GM23338 (cell line): ENCODE results near the gene PCSK2. TPM values are rescaled to one million over a fixed set of nuclear protein-coding genes. Genes with fewer than 3 reads are reported as not detected.
"Not testable (repeated sequence)": the region's sequence is repeated elsewhere in the genome, so short reads cannot be mapped to it uniquely, and the experiment has no call there.

Experiments used
- ATAC-seq: fragments of 200-7000 bp; cut with Tn5 transposase; 3 replicates; pipeline ENCODE4 v1.9.1; 2020
- DNase-seq: peaks from one replicate; pipeline ENCODE4 v3.0.0-alpha.2; 2015; ENCODE audit warnings: low spot score
- H2AFZ ChIP-seq: fragments of 200-600 bp; sonication (generic); 2 replicates; pipeline ENCODE4 v1.8.0; 2016; ENCODE audit warnings: antibody characterized with exemption, mild to moderate bottlenecking, moderate library complexity
- H3F3A ChIP-seq: fragments of 200-600 bp; sonication (generic); replicated peaks from 2 replicates; pipeline ENCODE4 v1.8.0; 2017; ENCODE audit warnings: antibody characterized with exemption, mixed run types, low read depth
- H3K27ac ChIP-seq: fragments of 200-600 bp; sonication (generic); 2 replicates; pipeline ENCODE4 v1.6.1; 2016; ENCODE audit warnings: low read depth
- H3K27me3 ChIP-seq: fragments of 200-600 bp; sonication (generic); 2 replicates; pipeline ENCODE4 v1.8.0; 2016; ENCODE audit warnings: mild to moderate bottlenecking, mixed run types, moderate library complexity; ENCODE audit not compliant: insufficient read depth
- H3K36me3 ChIP-seq: fragments of 200-600 bp; sonication (generic); 2 replicates; pipeline ENCODE4 v1.8.0; 2016; ENCODE audit warnings: mild to moderate bottlenecking; ENCODE audit not compliant: insufficient read depth
- H3K4me1 ChIP-seq: fragments of 200-600 bp; sonication (generic); 2 replicates; pipeline ENCODE4 v1.8.0; 2016; ENCODE audit warnings: mild to moderate bottlenecking, moderate library complexity; ENCODE audit not compliant: insufficient read depth
- H3K4me2 ChIP-seq: fragments of 200-600 bp; sonication (generic); 2 replicates; pipeline ENCODE4 v1.7.1; 2017; ENCODE audit warnings: mixed run types
- H3K4me3 ChIP-seq: fragments of 200-600 bp; sonication (generic); 2 replicates; pipeline ENCODE4 v1.6.1; 2016; ENCODE audit warnings: mixed run types
- H3K79me2 ChIP-seq: fragments of 200-600 bp; sonication (generic); replicated peaks from 2 replicates; pipeline ENCODE4 v1.8.0; 2017; ENCODE audit warnings: mild to moderate bottlenecking; ENCODE audit not compliant: insufficient read depth
- H3K9me2 ChIP-seq: fragments of 200-600 bp; sonication (generic); 2 replicates; pipeline ENCODE4 v1.8.0; 2017; ENCODE audit not compliant: insufficient read depth
- H4K20me1 ChIP-seq: fragments of 200-600 bp; sonication (generic); replicated peaks from 2 replicates; pipeline ENCODE4 v1.8.0; 2017; ENCODE audit warnings: mild to moderate bottlenecking; ENCODE audit not compliant: insufficient read depth
- H3K27ac Mint-ChIP-seq: 2 replicates; pipeline ENCODE4 v1.8.0; 2020; ENCODE audit warnings: inconsistent platforms, mild to moderate bottlenecking, moderate library complexity, mixed read lengths
- H3K27me3 Mint-ChIP-seq: 3 replicates; pipeline ENCODE4 v1.8.0; 2022; ENCODE audit warnings: low read depth, mild to moderate bottlenecking, moderate library complexity, mixed read lengths, inconsistent platforms; ENCODE audit not compliant: insufficient read depth, poor library complexity
- H3K36me3 Mint-ChIP-seq: 3 replicates; pipeline ENCODE4 v1.8.0; 2021; ENCODE audit warnings: low read depth, mild to moderate bottlenecking, inconsistent platforms, moderate library complexity, mixed read lengths
- H3K4me1 Mint-ChIP-seq: 3 replicates; pipeline ENCODE4 v1.8.0; 2020; ENCODE audit warnings: mild to moderate bottlenecking, inconsistent platforms, mixed read lengths
- H3K4me3 Mint-ChIP-seq: 3 replicates; pipeline ENCODE4 v1.8.0; 2021; ENCODE audit warnings: moderate library complexity, mild to moderate bottlenecking, inconsistent platforms, mixed read lengths
- H3K9me3 Mint-ChIP-seq: 3 replicates; pipeline ENCODE4 v1.8.0; 2020; ENCODE audit warnings: moderate library complexity, mild to moderate bottlenecking, inconsistent platforms, mixed read lengths
- JUNB ChIP-seq: IDR thresholded peaks from one replicate; pipeline ENCODE4 v1.6.1; 2016; ENCODE audit warnings: antibody characterized with exemption; ENCODE audit not compliant: unreplicated experiment
- polyA plus RNA-seq: library from polyadenylated mRNA; unstranded; fragments of >200 nt; fragmentation: Nextera tagmentation; extraction: Ambion mirVana; gene quantifications from 2 replicates; pipeline ENCODE4 v1.2.1, GENCODE V29; 2016
- total RNA-seq: library from RNA; depleted of rRNA; stranded (reverse); fragments of >200 nt; shearing (Covaris generic); gene quantifications from 2 replicates; pipeline ENCODE4 v1.2.3, GENCODE V29; 2014
- TF ChIP-seq, protein P1 (sequence below): IDR thresholded peaks from one replicate; pipeline ENCODE4 v1.6.1; 2018; ENCODE audit warnings: antibody characterized with exemption; ENCODE audit not compliant: unreplicated experiment

The PCSK2 gene
- total and polyA plus RNA-seq, 2 experiments from 2014 or later: 0.37 to 1.1 TPM

- H3F3A ChIP-seq: no peaks in the 10 kb centered on the region
- H3K4me1 Mint-ChIP-seq: no peaks in the 10 kb centered on the region
- H3K79me2 ChIP-seq: no peaks in the 10 kb centered on the region
- no peaks in the 10 kb centered on the region for H4K20me1 ChIP-seq
- TF ChIP-seq, protein P1, sequence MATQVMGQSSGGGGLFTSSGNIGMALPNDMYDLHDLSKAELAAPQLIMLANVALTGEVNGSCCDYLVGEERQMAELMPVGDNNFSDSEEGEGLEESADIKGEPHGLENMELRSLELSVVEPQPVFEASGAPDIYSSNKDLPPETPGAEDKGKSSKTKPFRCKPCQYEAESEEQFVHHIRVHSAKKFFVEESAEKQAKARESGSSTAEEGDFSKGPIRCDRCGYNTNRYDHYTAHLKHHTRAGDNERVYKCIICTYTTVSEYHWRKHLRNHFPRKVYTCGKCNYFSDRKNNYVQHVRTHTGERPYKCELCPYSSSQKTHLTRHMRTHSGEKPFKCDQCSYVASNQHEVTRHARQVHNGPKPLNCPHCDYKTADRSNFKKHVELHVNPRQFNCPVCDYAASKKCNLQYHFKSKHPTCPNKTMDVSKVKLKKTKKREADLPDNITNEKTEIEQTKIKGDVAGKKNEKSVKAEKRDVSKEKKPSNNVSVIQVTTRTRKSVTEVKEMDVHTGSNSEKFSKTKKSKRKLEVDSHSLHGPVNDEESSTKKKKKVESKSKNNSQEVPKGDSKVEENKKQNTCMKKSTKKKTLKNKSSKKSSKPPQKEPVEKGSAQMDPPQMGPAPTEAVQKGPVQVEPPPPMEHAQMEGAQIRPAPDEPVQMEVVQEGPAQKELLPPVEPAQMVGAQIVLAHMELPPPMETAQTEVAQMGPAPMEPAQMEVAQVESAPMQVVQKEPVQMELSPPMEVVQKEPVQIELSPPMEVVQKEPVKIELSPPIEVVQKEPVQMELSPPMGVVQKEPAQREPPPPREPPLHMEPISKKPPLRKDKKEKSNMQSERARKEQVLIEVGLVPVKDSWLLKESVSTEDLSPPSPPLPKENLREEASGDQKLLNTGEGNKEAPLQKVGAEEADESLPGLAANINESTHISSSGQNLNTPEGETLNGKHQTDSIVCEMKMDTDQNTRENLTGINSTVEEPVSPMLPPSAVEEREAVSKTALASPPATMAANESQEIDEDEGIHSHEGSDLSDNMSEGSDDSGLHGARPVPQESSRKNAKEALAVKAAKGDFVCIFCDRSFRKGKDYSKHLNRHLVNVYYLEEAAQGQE: peak; percentile 49
- TF ChIP-seq JUNB: no peak
- H3K36me3 Mint-ChIP-seq: no peaks in the 10 kb centered on the region
- H3K27me3 ChIP-seq: no peaks in the 10 kb centered on the region
- H3K36me3 ChIP-seq: no peaks in the 10 kb centered on the region
- H3K4me3 ChIP-seq: no peak overlapping the region
- H3K4me3 Mint-ChIP-seq: no peak overlapping the region
- no peak overlapping the region for H3K4me2 ChIP-seq
- ATAC-seq: no peak
- no peaks in the 10 kb centered on the region for H3K9me3 Mint-ChIP-seq
- H3K4me1 ChIP-seq: no peaks in the 10 kb centered on the region
- no peak overlapping the region for H3K27ac ChIP-seq
- no peaks in the 10 kb centered on the region for H3K27me3 Mint-ChIP-seq
- H3K9me2 ChIP-seq: no peaks in the 10 kb centered on the region; the same call in 1 of the 2 replicates
- no peak for DNase-seq
- no peak overlapping the region for H2AFZ ChIP-seq
- H3K27ac Mint-ChIP-seq: no peak overlapping the region
Measured at GRCh38 chr20:17215167-17215566, 11.7 kb upstream of the PCSK2 start.

GRCh38 chr20:17219856-17220255, 7.0 kb upstream of the PCSK2 start:
- H4K20me1 ChIP-seq, H3K4me3 ChIP-seq, H2AFZ ChIP-seq, H3K4me1 Mint-ChIP-seq, H3K79me2 ChIP-seq, H3K27ac ChIP-seq, H3K9me3 Mint-ChIP-seq, H3K27ac Mint-ChIP-seq, H3K36me3 ChIP-seq, H3K9me2 ChIP-seq, H3F3A ChIP-seq, H3K4me1 ChIP-seq, H3K4me3 Mint-ChIP-seq, H3K36me3 Mint-ChIP-seq, ATAC-seq, H3K27me3 Mint-ChIP-seq, DNase-seq, H3K4me2 ChIP-seq: not testable (repeated sequence)
- H3K27me3 ChIP-seq: peaks cover 12% of the 10 kb centered on the region

- Histone ChIP-seq H3K27me3 (peaks cover 43% of the 10 kb centered on the region), H3K4me1 (peaks cover 7% of the 10 kb centered on the region), H3K79me2 (no peaks in the 10 kb centered on the region), H3K9me2 (no peaks in the 10 kb centered on the region), H3K27ac (no peak overlapping the region), H3K36me3 (no peaks in the 10 kb centered on the region), H4K20me1 (peaks cover 3% of the 10 kb centered on the region; the same call in 1 of the 2 replicates), H3K4me3 (no peak overlapping the region), H3F3A (0 out of 2 replicates have a peak, but pooled peaks cover 3% of the 10 kb centered on the region), H3K4me2 (no peak overlapping the region), H2AFZ (no peak overlapping the region)
- Mint-ChIP-seq H3K9me3 (no peaks in the 10 kb centered on the region), H3K36me3 (no peaks in the 10 kb centered on the region), H3K4me1 (peaks cover 15% of the 10 kb centered on the region; the same call in 2 of the 3 replicates), H3K4me3 (no peak overlapping the region), H3K27ac (no peak overlapping the region), H3K27me3 (peaks cover 34% of the 10 kb centered on the region)
- no peak for TF ChIP-seq JUNB
- DNase-seq: no peak
- no peak for ATAC-seq
Measured at GRCh38 chr20:17223553-17223952, 3.3 kb upstream of the PCSK2 start.
